Psoas muscle (tissue), 8 donors: ENCODE data around the gene PLEKHA1. TPM values are rescaled to one million over a fixed set of nuclear protein-coding genes. Genes with fewer than 3 reads are reported as not detected.

Source experiments
- ATAC-seq, 4 donors: fragments of 200-7000 bp; cut with Tn5 transposase; one replicate each; pipeline ENCODE4 v1.9.1; 2020; ENCODE audit warnings: moderate library complexity in 3 of 4, mild to moderate bottlenecking in 2 of 4
- DNase-seq, 2 donors: peaks; one replicate each; pipeline ENCODE4 v3.0.0-alpha.2; 2020
- H3K27ac ChIP-seq: fragments of 200-600 bp; one replicate; pipeline ENCODE4 v1.8.0; 2022
- H3K27me3 ChIP-seq, 3 donors: fragments of 200-600 bp in 1 of 3; one replicate each; pipeline versions ENCODE4 v1.6.1 to v1.8.0; 2013 to 2022; ENCODE audit warnings: low read length in 2 of 3, mild to moderate bottlenecking in 2 of 3, moderate library complexity in 1 of 3; ENCODE audit not compliant: insufficient read depth in 3 of 3
- H3K36me3 ChIP-seq, 2 donors: fragments of 200-600 bp in 1 of 2; one replicate each; pipeline versions ENCODE4 v1.6.1 to v1.8.0; 2013 to 2022; ENCODE audit warnings: low read depth in 1 of 2, mild to moderate bottlenecking in 1 of 2, moderate library complexity in 1 of 2; ENCODE audit not compliant: insufficient read depth in 1 of 2
- H3K4me1 ChIP-seq: fragments of 200-600 bp; one replicate; pipeline ENCODE4 v1.8.0; 2022
- H3K4me3 ChIP-seq: fragments of 200-600 bp; one replicate; pipeline ENCODE4 v1.8.0; 2022; ENCODE audit warnings: mild to moderate bottlenecking
- H3K9me3 ChIP-seq: fragments of 200-600 bp; one replicate; pipeline ENCODE4 v1.8.0; 2022
- WGBS, 3 donors: extraction: QIAGEN DNeasy Blood & Tissue Kit; methylation state at CpG; one replicate each; pipeline versions ENCODE4 v1.1.6 to v1.1.7; 2013; 5-methylcytosine and 5-hydroxymethylcytosine counted together
- intact Hi-C, 2 donors: fragments of 100-400 bp; cut with DNase I; formaldehyde crosslinking; loops; one replicate each; pipeline versions ENCODE4 v1.11.0 to v1.14.2; 2022
- polyA plus RNA-seq, 3 donors: library from polyadenylated mRNA; stranded (reverse); fragments of 200-250 nt; gene quantifications; one replicate each; pipeline ENCODE4 v1.2.3, GENCODE V29; 2013
- total RNA-seq, 4 donors: library from RNA; stranded (reverse); fragmentation: NEBNext Ultra II Directional in 2 of 4; extraction: Animal tissue kit (Norgen Biotek cat#: 25700) in 2 of 4; gene quantifications; one replicate each; pipeline versions ENCODE4 v1.2.1 to v1.2.4, GENCODE V29; 2021 to 2023
- TF ChIP-seq, protein P1 (sequence below): fragments of 200-600 bp; IDR thresholded peaks from one replicate; pipeline ENCODE4 v1.8.0; 2022; ENCODE audit warnings: antibody characterized with exemption
- donor health status: healthy with polysubstance abuse.
- donor health status: DM: no; HTN: no; CAD: no; lungs with moderate emphysema.
- donor health status: Bipolar disorder and iron deficiency.
- donor health status: healthy.
- donor health status: DM: yes; HTN: yes; CAD: no.
- donor health status: DM: no; HTN: no; CAD: no.
- donor health status: DM: no; HTN: no; CAD: no.
- donor health status: DM: yes; HTN: yes; CAD: no.

Gene PLEKHA1
- total and polyA plus RNA-seq, 7 donors = 29.5 to 75.3 (median 53.1) TPM

DNA sequence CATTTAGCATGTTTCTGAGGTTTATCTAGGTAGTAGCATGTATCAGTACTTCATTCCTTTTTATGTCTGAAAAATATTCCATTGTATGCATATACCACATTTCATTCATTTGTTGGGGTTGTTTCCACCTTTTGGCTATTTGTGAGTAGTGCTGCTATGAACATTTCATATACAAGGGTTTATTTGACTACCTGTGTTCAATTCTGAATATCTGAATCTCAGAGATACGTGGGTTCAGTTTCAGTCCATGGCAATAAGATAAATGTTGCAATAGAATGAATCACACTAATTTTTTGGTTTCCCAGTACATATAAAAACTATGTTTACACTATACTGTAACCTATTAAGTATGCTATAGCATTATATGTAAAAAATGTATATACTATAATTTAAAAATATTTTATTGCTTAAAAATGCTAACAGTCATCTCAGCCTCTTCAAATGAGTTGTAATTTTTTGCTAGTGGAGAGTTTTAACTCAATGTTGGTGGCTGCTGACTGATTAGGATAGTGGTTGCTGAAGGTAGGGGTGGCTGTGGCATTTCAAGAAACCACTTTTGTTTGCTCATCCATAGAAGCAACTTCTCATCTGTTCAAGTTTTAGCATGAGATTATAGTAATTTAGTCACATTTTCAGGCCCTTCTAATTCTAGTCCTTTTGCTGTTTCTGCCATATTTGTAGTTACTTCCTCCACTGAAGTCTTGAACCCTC is 13.9 kb downstream of the PLEKHA1 start:
- H3K9me3 ChIP-seq = peaks cover 7% of the 10 kb centered on the region
- DNase-seq (no peak), ATAC-seq (no peak)
- intact Hi-C loops = no loop called here
- H3K4me3 ChIP-seq = no peak overlapping the region
- 83 to 95% (median 92%) methylated on average over 1 of the region's 1 CpG for WGBS, 3 donors
- peaks cover 0 to 5% of the 10 kb centered on the region in 2 donors for H3K36me3 ChIP-seq
- H3K4me1 ChIP-seq = peaks cover 63% of the 10 kb centered on the region
- H3K27me3 ChIP-seq = no peaks in the 10 kb centered on the region
- TF ChIP-seq, protein P1, sequence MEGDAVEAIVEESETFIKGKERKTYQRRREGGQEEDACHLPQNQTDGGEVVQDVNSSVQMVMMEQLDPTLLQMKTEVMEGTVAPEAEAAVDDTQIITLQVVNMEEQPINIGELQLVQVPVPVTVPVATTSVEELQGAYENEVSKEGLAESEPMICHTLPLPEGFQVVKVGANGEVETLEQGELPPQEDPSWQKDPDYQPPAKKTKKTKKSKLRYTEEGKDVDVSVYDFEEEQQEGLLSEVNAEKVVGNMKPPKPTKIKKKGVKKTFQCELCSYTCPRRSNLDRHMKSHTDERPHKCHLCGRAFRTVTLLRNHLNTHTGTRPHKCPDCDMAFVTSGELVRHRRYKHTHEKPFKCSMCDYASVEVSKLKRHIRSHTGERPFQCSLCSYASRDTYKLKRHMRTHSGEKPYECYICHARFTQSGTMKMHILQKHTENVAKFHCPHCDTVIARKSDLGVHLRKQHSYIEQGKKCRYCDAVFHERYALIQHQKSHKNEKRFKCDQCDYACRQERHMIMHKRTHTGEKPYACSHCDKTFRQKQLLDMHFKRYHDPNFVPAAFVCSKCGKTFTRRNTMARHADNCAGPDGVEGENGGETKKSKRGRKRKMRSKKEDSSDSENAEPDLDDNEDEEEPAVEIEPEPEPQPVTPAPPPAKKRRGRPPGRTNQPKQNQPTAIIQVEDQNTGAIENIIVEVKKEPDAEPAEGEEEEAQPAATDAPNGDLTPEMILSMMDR = no peak
- peak overlapping the region; percentile 71 for H3K27ac ChIP-seq

DNA sequence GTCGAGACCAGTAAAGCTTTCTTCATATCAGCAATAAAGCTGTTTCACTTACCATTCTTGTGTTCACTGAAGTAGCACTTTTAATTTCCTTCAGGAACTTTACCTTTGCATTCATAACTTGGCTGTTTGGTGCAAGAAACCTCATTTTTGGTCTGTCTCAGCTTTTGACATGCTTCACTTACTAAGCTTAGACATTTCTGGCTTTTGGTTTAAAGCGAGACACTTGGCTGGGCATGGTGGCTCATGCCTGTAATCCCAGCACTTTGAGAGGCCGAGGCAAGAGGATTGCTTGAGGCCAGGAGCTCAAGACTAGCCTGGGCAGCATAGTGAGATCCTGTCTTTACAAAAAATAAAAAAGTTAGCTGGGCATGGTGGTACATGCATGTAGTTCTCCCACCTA is 15.8 kb downstream of the PLEKHA1 start:
- ATAC-seq (no peak), DNase-seq (no peak)
- Histone ChIP-seq H3K27ac (no peak overlapping the region), H3K4me3 (no peak overlapping the region), H3K4me1 (peaks cover 65% of the 10 kb centered on the region), H3K36me3 (peaks cover 0 to 22% of the 10 kb centered on the region in 2 donors), H3K27me3 (no peaks in the 10 kb centered on the region), H3K9me3 (peaks cover 7% of the 10 kb centered on the region)
- TF ChIP-seq, protein P1 = no peak
- intact Hi-C loops = no loop called here
- WGBS, 3 donors = 93 to 95% (median 93%) methylated on average over 3 of the region's 3 CpGs

DNA sequence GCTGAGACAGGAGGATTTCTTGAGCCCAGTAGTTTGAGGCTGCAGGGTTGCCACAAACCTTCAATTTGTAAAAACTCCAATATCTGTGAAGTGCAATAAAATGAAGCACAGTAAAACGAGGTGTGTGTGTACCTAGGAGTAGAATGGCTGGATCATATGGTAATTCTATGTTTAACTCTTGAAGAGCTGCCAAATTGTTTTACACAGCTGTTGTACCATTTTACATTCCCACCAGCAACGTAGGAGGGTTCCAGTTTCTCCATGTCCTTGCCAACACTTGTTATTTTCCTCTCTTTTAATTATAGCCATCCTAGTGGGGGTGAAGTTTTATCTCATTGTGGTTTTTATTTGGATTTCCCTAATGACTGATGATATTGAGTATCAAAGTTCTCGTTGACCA is 16.2 kb downstream of the PLEKHA1 start:
- H3K27me3 ChIP-seq = no peaks in the 10 kb centered on the region
- ATAC-seq (peak; percentile 50 to 71 (median 56)), DNase-seq (no peak)
- peaks cover 7% of the 10 kb centered on the region for H3K9me3 ChIP-seq
- TF ChIP-seq, protein P1 = no peak
- peaks cover 0 to 26% of the 10 kb centered on the region in 2 donors for H3K36me3 ChIP-seq
- 3 to 14% (median 11%) methylated on average over 3 of the region's 3 CpGs for WGBS, 3 donors
- no peak overlapping the region for H3K27ac ChIP-seq
- no peak overlapping the region for H3K4me3 ChIP-seq
- intact Hi-C loops = no loop called here
- peaks cover 63% of the 10 kb centered on the region for H3K4me1 ChIP-seq

DNA sequence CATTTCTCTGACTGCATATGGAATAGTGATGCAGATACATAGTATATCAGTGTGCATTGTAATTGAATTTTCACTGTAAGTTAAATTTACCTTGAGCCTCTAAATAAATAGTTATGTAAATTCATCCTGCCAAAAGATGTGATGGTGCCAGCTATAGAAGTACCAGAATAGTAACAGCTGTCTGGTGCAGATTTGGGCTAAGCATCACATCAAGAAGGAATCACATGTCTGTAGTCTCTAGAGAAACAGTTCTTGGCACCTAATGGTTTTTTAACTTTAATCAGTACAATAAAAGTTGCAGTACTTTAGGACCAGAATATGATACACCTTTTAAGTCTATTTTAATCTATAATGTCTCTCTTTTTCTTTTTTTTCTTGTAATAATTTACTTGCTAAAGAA is 17.4 kb downstream of the PLEKHA1 start:
- DNase-seq (no peak), ATAC-seq (peak in 3 of 4 donors; percentile 31 to 60 (median 57))
- intact Hi-C loops = no loop called here
- Histone ChIP-seq H3K4me1 (peaks cover 52% of the 10 kb centered on the region), H3K4me3 (no peak overlapping the region), H3K27ac (peak overlapping the region; percentile 37), H3K36me3 (peaks cover 0 to 38% of the 10 kb centered on the region in 2 donors), H3K27me3 (no peaks in the 10 kb centered on the region), H3K9me3 (peaks cover 6% of the 10 kb centered on the region)
- TF ChIP-seq, protein P1 = no peak

DNA sequence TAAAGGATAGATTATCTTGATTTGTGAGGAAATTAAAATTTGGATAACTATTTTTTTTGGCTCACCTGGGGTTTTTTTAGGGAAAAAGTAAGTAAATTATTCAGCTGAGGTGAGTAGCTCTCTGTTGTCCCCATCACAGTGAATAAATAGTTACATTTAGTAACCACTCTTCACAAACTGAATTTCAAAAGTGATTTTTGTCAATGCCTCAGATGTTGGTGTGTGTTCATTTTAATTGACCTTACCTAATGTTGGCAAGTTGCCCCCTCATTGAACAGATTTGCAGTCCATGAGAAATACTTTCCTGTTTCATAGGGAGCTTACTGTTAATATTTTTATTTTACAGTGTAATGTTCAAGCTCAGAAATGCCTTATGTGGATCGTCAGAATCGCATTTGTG is 18.3 kb downstream of the PLEKHA1 start:
- WGBS, 3 donors = 82 to 90% (median 86%) methylated on average over 2 of the region's 2 CpGs
- H3K27ac ChIP-seq = peak overlapping the region; percentile 37
- peaks cover 56% of the 10 kb centered on the region for H3K4me1 ChIP-seq
- H3K4me3 ChIP-seq = no peak overlapping the region
- intact Hi-C loops = no loop called here
- H3K36me3 ChIP-seq = peaks cover 0 to 46% of the 10 kb centered on the region in 2 donors
- TF ChIP-seq, protein P1 = no peak
- H3K27me3 ChIP-seq = no peaks in the 10 kb centered on the region
- no peak for ATAC-seq
- DNase-seq = no peak
- no peaks in the 10 kb centered on the region for H3K9me3 ChIP-seq
